Esophagus squamous epithelium (tissue), 5 donors: ENCODE results near the gene RMDN2. TPM values are rescaled to one million over a fixed set of nuclear protein-coding genes. Genes with fewer than 3 reads are reported as not detected.

Experiments
- DNase-seq: peaks from one replicate; lab custom pipeline; 2025; lab: John Stamatoyannopoulos, UW
- H3K27ac ChIP-seq, 4 donors: fragments of 200-600 bp; sonication (generic); one replicate each; pipeline ENCODE4 v1.5.1; 2016 to 2019; ENCODE audit warnings: mild to moderate bottlenecking in 1 of 4
- H3K27me3 ChIP-seq, 4 donors: fragments of 200-600 bp; sonication (generic); 1 replicate in 3 of 4; 2 replicates in 1 of 4; pipeline versions ENCODE4 v1.5.1 to v1.6.0; 2017 to 2021; ENCODE audit warnings: antibody characterized with exemption in 1 of 4
- H3K36me3 ChIP-seq, 3 donors: fragments of 200-600 bp; sonication (generic); one replicate each; pipeline ENCODE4 v1.5.1; 2016 to 2019
- H3K4me1 ChIP-seq, 3 donors: fragments of 200-600 bp; sonication (generic); one replicate each; pipeline ENCODE4 v1.5.1; 2017 to 2019
- H3K4me3 ChIP-seq, 4 donors: fragments of 200-600 bp; sonication (generic); 1 replicate in 3 of 4; 2 replicates in 1 of 4; pipeline ENCODE4 v1.5.1; 2016 to 2019; ENCODE audit warnings: mild to moderate bottlenecking in 2 of 4, moderate library complexity in 1 of 4
- H3K9me3 ChIP-seq, 3 donors: fragments of 200-600 bp; sonication (generic); one replicate each; pipeline ENCODE4 v1.5.1; 2016 to 2019
- POLR2A ChIP-seq, 4 donors: fragments of 450-650 bp; IDR thresholded peaks; one replicate each; pipeline ENCODE4 v1.6.1; 2017; ENCODE audit warnings: antibody characterized with exemption in 4 of 4, mild to moderate bottlenecking in 4 of 4, moderate library complexity in 3 of 4
- WGBS, 2 donors: methylation state at CpG; one replicate each; pipeline ENCODE4 v1.1.5; 2018; 5-methylcytosine and 5-hydroxymethylcytosine counted together
- intact Hi-C: fragments of 100-400 bp; cut with DNase I; formaldehyde crosslinking; loops from one replicate; pipeline ENCODE4 v1.15.0; 2022
- total RNA-seq, 4 donors: library from RNA; depleted of rRNA; stranded (reverse); fragments of >200 nt; gene quantifications; one replicate each; pipeline ENCODE4 v1.1.0, GENCODE V29; 2016
- TF ChIP-seq, protein P1 (sequence below), 6 experiments: fragments of 450-650 bp in 4 of 6; fragments of 200-600 bp in 2 of 6; sonication (generic) in 2 of 6; IDR thresholded peaks; one replicate each; pipeline ENCODE4 v1.5.1; 2016 to 2019; ENCODE audit warnings: antibody characterized with exemption in 6 of 6, mild to moderate bottlenecking in 4 of 6, moderate library complexity in 4 of 6
- donor health status: DM: yes; HTN: yes; CAD: no.

Gene RMDN2
- total RNA-seq, 4 donors from 2014 or later: 3.4 to 7.8 (median 4.7) TPM

DNA sequence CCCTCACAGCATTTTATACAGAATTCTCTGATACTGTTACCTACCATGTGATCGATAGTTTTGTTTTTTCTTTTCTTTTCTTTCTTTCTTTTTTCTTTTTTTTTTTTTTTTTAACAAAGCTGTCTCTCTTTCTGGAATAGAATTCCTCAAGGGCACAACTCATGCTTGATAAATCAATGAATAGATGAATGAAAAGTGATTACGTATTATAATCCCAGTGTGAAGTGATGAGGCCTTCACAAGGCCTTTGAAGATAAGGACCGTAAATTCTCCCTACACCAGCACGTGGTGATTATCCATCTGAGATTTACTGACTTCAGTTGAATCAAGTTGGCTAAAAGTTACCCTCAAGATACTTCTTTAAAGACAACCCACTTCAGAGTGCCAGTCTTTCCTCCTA is 46.6 kb upstream of the RMDN2 start:
- H3K4me3 ChIP-seq: no peak overlapping the region
- WGBS, 2 donors: 82 to 85% methylated on average over 3 of the region's 4 CpGs
- intact Hi-C loops: loop anchor here (5.0 kb wide), 1 partner anchor 466 kb away; no protein-coding TSS in a partner anchor
- no peaks in the 10 kb centered on the region for H3K36me3 ChIP-seq
- H3K27me3 ChIP-seq: peaks cover 0 to 31% (median 0%) of the 10 kb centered on the region in 4 donors
- DNase-seq: no peak
- no peaks in the 10 kb centered on the region for H3K9me3 ChIP-seq
- H3K4me1 ChIP-seq: peaks cover 0 to 4% (median 0%) of the 10 kb centered on the region in 3 donors
- TF ChIP-seq POLR2A (IDR thresholded peaks at IDR 0.05): no peak
- TF ChIP-seq, protein P1, sequence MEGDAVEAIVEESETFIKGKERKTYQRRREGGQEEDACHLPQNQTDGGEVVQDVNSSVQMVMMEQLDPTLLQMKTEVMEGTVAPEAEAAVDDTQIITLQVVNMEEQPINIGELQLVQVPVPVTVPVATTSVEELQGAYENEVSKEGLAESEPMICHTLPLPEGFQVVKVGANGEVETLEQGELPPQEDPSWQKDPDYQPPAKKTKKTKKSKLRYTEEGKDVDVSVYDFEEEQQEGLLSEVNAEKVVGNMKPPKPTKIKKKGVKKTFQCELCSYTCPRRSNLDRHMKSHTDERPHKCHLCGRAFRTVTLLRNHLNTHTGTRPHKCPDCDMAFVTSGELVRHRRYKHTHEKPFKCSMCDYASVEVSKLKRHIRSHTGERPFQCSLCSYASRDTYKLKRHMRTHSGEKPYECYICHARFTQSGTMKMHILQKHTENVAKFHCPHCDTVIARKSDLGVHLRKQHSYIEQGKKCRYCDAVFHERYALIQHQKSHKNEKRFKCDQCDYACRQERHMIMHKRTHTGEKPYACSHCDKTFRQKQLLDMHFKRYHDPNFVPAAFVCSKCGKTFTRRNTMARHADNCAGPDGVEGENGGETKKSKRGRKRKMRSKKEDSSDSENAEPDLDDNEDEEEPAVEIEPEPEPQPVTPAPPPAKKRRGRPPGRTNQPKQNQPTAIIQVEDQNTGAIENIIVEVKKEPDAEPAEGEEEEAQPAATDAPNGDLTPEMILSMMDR (IDR thresholded peaks at IDR 0.05): no peak
- H3K27ac ChIP-seq: no peak overlapping the region

DNA sequence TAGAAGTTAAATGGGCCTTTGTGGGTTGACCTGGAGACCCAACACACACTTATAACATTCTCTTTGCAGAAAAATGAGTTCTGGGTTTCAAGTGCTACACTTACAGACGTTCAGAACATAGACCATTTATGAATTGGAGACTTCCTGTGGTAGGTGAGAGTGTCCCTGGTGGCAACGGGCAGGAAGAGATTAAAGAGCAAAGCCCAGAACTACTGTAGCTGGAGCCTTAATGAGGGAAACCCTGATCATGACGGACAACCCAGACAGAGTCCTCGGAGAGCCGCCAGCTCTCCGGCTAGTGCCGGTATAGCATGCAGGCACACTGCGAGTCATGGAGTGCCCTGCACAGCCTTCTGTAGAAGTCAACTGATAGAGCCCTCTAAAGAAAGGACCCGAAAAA is 44.5 kb upstream of the RMDN2 start:
- peaks cover 0 to 4% (median 0%) of the 10 kb centered on the region in 3 donors for H3K4me1 ChIP-seq
- no peak for DNase-seq
- no peaks in the 10 kb centered on the region for H3K36me3 ChIP-seq
- WGBS, 2 donors: 68 to 69% methylated on average over 9 of the region's 9 CpGs
- H3K4me3 ChIP-seq: no peak overlapping the region
- intact Hi-C loops: no loop called here
- peaks cover 0 to 22% (median 0%) of the 10 kb centered on the region in 4 donors for H3K27me3 ChIP-seq
- no peak overlapping the region for H3K27ac ChIP-seq
- TF ChIP-seq, protein P1 (IDR thresholded peaks at IDR 0.05): no peak
- TF ChIP-seq POLR2A (IDR thresholded peaks at IDR 0.05): no peak
- H3K9me3 ChIP-seq: no peaks in the 10 kb centered on the region

DNA sequence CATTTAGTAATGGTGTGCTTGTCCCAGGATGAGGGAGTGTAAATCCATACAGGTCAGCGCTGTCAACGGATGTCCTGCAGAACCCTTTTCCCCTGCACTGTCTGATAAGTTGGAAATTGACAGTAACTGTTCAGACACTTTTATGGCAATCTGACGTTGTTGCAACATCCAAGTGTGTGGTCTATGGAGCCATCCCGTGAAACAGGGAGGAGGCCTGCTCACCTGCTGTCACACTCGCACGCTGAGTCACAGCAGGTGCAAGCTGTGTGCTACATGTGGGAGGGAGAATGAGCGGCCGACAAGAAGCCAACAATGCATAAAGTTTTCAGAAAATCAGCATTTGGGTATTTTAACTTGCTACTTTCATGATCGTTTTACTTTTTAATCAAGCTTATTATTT is 43.7 kb upstream of the RMDN2 start:
- TF ChIP-seq, protein P1 (IDR thresholded peaks at IDR 0.05): no peak
- no peak for TF ChIP-seq POLR2A (IDR thresholded peaks at IDR 0.05)
- intact Hi-C loops: no loop called here
- no peak overlapping the region for H3K4me3 ChIP-seq
- 70 to 82% methylated on average over 9 of the region's 9 CpGs for WGBS, 2 donors
- DNase-seq: no peak
- peaks cover 0 to 27% (median 0%) of the 10 kb centered on the region in 4 donors for H3K27me3 ChIP-seq
- H3K27ac ChIP-seq: no peak overlapping the region
- peaks cover 0 to under 1% (median 0%) of the 10 kb centered on the region in 3 donors for H3K4me1 ChIP-seq
- no peaks in the 10 kb centered on the region for H3K9me3 ChIP-seq
- no peaks in the 10 kb centered on the region for H3K36me3 ChIP-seq

DNA sequence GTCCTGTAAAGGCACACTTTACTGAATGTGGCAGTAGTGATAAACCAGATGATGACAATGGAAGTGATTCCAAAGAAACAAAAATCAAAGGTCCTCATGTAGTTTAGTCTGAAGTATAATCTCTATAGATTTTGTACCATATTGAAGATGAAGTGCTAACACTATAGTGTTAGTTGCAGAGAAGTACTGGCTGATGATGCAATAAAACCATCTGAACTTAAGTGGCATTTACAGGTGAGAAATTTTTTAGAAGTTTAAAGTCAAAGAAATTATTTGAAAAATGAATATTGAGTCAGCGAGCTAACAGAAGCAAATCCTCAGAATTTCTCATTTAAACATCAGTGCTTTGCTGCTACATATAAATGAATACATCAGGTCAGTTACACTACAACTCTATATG is 43.1 kb upstream of the RMDN2 start:
- intact Hi-C loops: no loop called here
- TF ChIP-seq, protein P1 (IDR thresholded peaks at IDR 0.05): no peak
- TF ChIP-seq POLR2A (IDR thresholded peaks at IDR 0.05): no peak
- WGBS, 2 donors: 90 to 91% methylated on average over 1 of the region's 1 CpG
- Histone ChIP-seq H3K4me1 (no peaks in the 10 kb centered on the region), H3K27me3 (peaks cover 0 to 27% (median 0%) of the 10 kb centered on the region in 4 donors), H3K9me3 (no peaks in the 10 kb centered on the region), H3K4me3 (no peak overlapping the region), H3K36me3 (no peaks in the 10 kb centered on the region), H3K27ac (no peak overlapping the region)
- no peak for DNase-seq

DNA sequence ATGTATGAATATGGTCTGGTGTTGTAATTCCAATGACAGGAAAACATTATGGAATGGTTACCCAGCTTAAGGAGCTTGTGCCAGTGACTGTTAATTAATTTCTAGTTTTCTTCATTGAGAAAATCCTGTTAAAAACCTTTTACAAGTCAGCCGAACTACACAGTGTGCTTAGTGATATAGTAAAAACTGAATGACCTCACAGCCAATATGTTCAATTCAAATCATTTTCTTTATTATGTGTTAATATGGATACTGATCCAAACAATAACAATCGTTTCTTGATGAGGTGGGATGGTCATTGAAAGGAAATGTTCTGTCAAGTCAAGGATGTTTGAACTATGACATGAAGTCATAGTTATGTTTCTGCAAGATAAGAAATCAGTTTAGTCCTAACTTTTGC is 41.6 kb upstream of the RMDN2 start:
- Histone ChIP-seq H3K9me3 (no peaks in the 10 kb centered on the region), H3K36me3 (no peaks in the 10 kb centered on the region), H3K4me3 (no peak overlapping the region), H3K27ac (no peak overlapping the region), H3K27me3 (peaks cover 0 to 27% (median 0%) of the 10 kb centered on the region in 4 donors), H3K4me1 (no peaks in the 10 kb centered on the region)
- intact Hi-C loops: no loop called here
- DNase-seq: no peak
- TF ChIP-seq POLR2A (IDR thresholded peaks at IDR 0.05): no peak
- TF ChIP-seq, protein P1 (IDR thresholded peaks at IDR 0.05): no peak
- WGBS, 2 donors: 71 to 78% methylated on average over 2 of the region's 2 CpGs
